Peyer's patch (tissue), 4 donors: ENCODE results near the gene LRRC4B. TPM values are rescaled to one million over a fixed set of nuclear protein-coding genes. Genes with fewer than 3 reads are reported as not detected.

ENCODE experiments used
- total RNA-seq, 4 donors: library from RNA; depleted of rRNA; stranded (reverse); fragments of >200 nt; gene quantifications; one replicate each; pipeline ENCODE4 v1.1.0, GENCODE V29; 2016

Gene LRRC4B
- total RNA-seq, 4 donors from 2014 or later = 0.35 to 2.0 (median 1.4) TPM

Other genes starting within 250 kb of the LRRC4B start
- gene KCNC3, start 239.1 kb downstream of the LRRC4B start, total RNA-seq = 1 to 10 TPM in 2 of 4 donors, under 1 TPM in 2; 0.18 to 3.3 (median 1.1) TPM
- gene NAPSA, start 202.8 kb downstream of the LRRC4B start, total RNA-seq = 10 to 100 TPM in 1 of 4 donors, 1 to 10 TPM in 3; 4.9 to 12.4 (median 8.2) TPM
- 100 to 1,000 TPM in 2 of 4 donors, 10 to 100 TPM in 2; 76.7 to 102 (median 98.9) TPM for gene NR1H2, start 192.0 kb downstream of the LRRC4B start, total RNA-seq
- 10 to 100 TPM; 14.9 to 90.0 (median 27.3) TPM for gene POLD1, start 184.1 kb downstream of the LRRC4B start, total RNA-seq
- gene SPIB, start 149.5 kb downstream of the LRRC4B start, total RNA-seq = 10 to 100 TPM; 20.3 to 62.7 (median 24.4) TPM
- not detected for gene MYBPC2, start 135.5 kb downstream of the LRRC4B start, total RNA-seq
- 100 to 1,000 TPM in 3 of 4 donors, 10 to 100 TPM in 1; 63.5 to 134 (median 117) TPM for gene EMC10, start 91.9 kb downstream of the LRRC4B start, total RNA-seq
- gene GARIN5A, start 91.6 kb downstream of the LRRC4B start, total RNA-seq = 1 to 10 TPM in 2 of 4 donors, not detected in 2; 2.0 to 2.5 TPM
- 10 to 100 TPM; 10.7 to 41.3 (median 26.6) TPM for gene JOSD2, start 57.2 kb downstream of the LRRC4B start, total RNA-seq
- 10 to 100 TPM in 1 of 4 donors, 1 to 10 TPM in 2, not detected in 1; 1.6 to 31.9 (median 4.5) TPM for gene ASPDH, start 54.5 kb downstream of the LRRC4B start, total RNA-seq
- 1 to 10 TPM in 1 of 4 donors, not detected in 3; 1.2 TPM for gene SYT3, start 71.4 kb upstream of the LRRC4B start, total RNA-seq
- not detected for gene C19orf81, start 81.0 kb upstream of the LRRC4B start, total RNA-seq
- 1 to 10 TPM in 1 of 4 donors, under 1 TPM in 1, not detected in 2; 0.83 to 1.3 TPM for gene SHANK1, start 151.4 kb upstream of the LRRC4B start, total RNA-seq
- 1 to 10 TPM in 3 of 4 donors, not detected in 1; 3.3 to 4.6 (median 4.0) TPM for gene CLEC11A, start 154.9 kb upstream of the LRRC4B start, total RNA-seq
- gene GPR32, start 202.0 kb upstream of the LRRC4B start, total RNA-seq = not detected
- not detected for gene ACP4, start 222.0 kb upstream of the LRRC4B start, total RNA-seq